K562 (cell line): ENCODE measurements around the gene ZNF112. TPM values are rescaled to one million over a fixed set of nuclear protein-coding genes. Genes with fewer than 3 reads are reported as not detected.

ENCODE experiments used
- ELF4 ChIP-seq: fragments of 450-650 bp; formaldehyde crosslinking; IDR thresholded peaks from 2 replicates; pipeline ENCODE4 v1.4.0; 2022; ENCODE audit warnings: missing genetic modification characterization
- FOXA3 ChIP-seq, 2 experiments: fragments of 450-650 bp in 1 of 2; sonication (generic) in 1 of 2; formaldehyde crosslinking; IDR thresholded peaks in 1 of 2; conservative IDR thresholded peaks in 1 of 2; 2 replicates each; pipeline versions ENCODE4 v1.4.0 to v1.8.0; 2020 to 2022; ENCODE audit warnings: mild to moderate bottlenecking in 2 of 2, missing genetic modification reagents in 1 of 2
- HDAC8 ChIP-seq: fragments of 450-650 bp; IDR thresholded peaks from 2 replicates; pipeline ENCODE4 v1.6.1; 2016; ENCODE audit warnings: mild to moderate bottlenecking, missing genetic modification characterization, moderate library complexity, missing compliant biosample characterization
- MTA2 ChIP-seq: fragments of 450-650 bp; IDR thresholded peaks from 2 replicates; pipeline ENCODE4 v1.6.1; 2016; ENCODE audit warnings: low read depth
- PHF8 ChIP-seq: fragments of 200-600 bp; sonication (generic); IDR thresholded peaks from 2 replicates; pipeline ENCODE4 v1.6.1; 2012; ENCODE audit warnings: mixed run types, mild to moderate bottlenecking, inconsistent platforms, low read length, moderate library complexity, borderline replicate concordance
- YBX1 ChIP-seq: fragments of 450-650 bp; IDR thresholded peaks from 2 replicates; pipeline ENCODE4 v1.7.1; 2016; ENCODE audit warnings: mild to moderate bottlenecking
- YY1 ChIP-seq, 3 experiments: IDR thresholded peaks; 2 replicates each; pipeline ENCODE4 v1.6.1; 2011; ENCODE audit warnings: low read length in 2 of 3, mild to moderate bottlenecking in 2 of 3, moderate library complexity in 2 of 3, borderline replicate concordance in 1 of 3, control low read depth in 1 of 3, low read depth in 1 of 3; ENCODE audit not compliant: insufficient read depth in 3 of 3, insufficient replicate concordance in 2 of 3, control insufficient read depth in 1 of 3, insufficient read length in 1 of 3; ENCODE audit errors: extremely low read depth in 1 of 3
- ZNF282 ChIP-seq: sonication (generic); formaldehyde crosslinking; IDR thresholded peaks from 2 replicates; pipeline ENCODE4 v1.8.1; 2023; ENCODE audit warnings: missing genetic modification reagents
- polyA plus RNA-seq, 8 experiments: library from polyadenylated mRNA; depleted of rRNA in 4 of 8; stranded (reverse) in 5 of 8; unstranded in 3 of 8; fragments of >200 nt; fragmentation: Nextera tagmentation in 2 of 8; fragmentation: Illumina TruSeq in 1 of 8; extraction: Ambion mirVana in 2 of 8; extraction: Trizol in 1 of 8; gene quantifications; 2 replicates each; pipeline versions ENCODE4 v1.2.1 to v1.2.3, GENCODE V29; 2011 to 2014; ENCODE audit warnings: inconsistent platforms in 1 of 8, missing spikeins in 1 of 8
- total RNA-seq, 7 experiments: library from RNA; depleted of rRNA in 6 of 7; stranded (reverse); fragments of >200 nt in 6 of 7; fragmentation: Illumina TruSeq in 2 of 7; extraction: Trizol in 2 of 7; gene quantifications; 2 replicates each; pipeline versions ENCODE4 v1.2.1 to v1.2.3, GENCODE V29; 2011 to 2021; ENCODE audit warnings: low replicate concordance in 1 of 7
- TF ChIP-seq, protein P1 (sequence below), 2 experiments: fragments of 450-650 bp in 1 of 2; sonication (generic) in 1 of 2; formaldehyde crosslinking in 1 of 2; IDR thresholded peaks; 2 replicates each; pipeline versions ENCODE4 v1.7.1 to v1.9.0; 2016 to 2022; ENCODE audit warnings: inconsistent platforms in 1 of 2, mild to moderate bottlenecking in 1 of 2, missing genetic modification reagents in 1 of 2
- TF ChIP-seq, protein P2 (sequence below): fragments of 450-650 bp; IDR thresholded peaks from 2 replicates; pipeline ENCODE4 v1.6.1; 2016; ENCODE audit warnings: mild to moderate bottlenecking
- TF ChIP-seq, protein P3 (sequence below): sonication (generic); formaldehyde crosslinking; IDR thresholded peaks from 2 replicates; pipeline ENCODE4 v1.4.0; 2020; ENCODE audit warnings: mild to moderate bottlenecking, missing genetic modification reagents

Gene ZNF112
- total and polyA plus RNA-seq, 9 of the 15 experiments (the other 6 are each of a cell fraction or from before 2014, with no cell fraction given): 0.21 to 1.3 (median 0.61) TPM

DNA sequence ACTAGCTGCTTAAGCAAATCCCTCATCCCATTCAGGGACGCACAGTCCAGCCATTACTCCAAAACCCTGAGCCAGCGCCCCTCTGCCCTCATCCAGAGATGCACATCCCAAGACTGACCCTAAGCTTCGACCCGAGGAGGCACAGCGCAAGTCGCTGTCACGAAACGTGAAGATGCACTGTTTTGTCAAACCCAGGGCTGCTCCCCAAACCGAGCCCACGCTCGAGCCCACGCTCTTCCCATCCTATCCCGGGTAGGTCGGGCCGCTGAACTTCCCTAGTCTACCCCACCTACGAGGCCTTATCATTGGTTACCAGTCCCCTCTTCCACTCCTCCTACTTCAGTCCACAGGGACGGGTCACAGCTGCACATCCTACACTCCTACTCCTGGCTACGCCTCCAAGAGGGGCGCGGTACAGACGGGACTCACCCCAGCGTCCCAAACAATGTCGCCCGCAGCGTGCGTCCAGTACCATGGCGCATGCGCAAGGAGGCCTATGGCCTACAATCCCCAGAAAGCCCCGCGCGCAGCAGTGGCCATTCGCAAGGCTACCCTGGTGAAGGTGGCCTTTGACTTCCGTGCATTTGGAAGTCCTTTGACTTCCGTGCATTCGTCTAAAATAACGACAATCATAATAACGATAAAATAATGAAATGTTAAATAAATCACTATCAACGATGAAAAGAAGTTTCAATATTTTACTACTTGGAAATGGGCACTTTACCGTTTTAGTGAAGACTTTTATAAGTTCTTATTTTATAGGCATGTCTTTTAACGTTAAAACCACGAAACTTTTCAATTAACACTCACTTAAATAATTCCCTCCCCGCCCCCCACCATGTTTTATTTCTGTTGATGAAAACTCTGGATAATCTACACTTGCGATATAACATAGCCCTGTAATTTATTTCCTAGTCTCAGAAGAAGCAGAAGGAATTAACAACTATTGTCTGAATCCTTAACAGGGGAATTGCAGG, 44.9 kb upstream of the ZNF112 start, which contains the start of gene ZNF285 (continued):
- TF ChIP-seq, protein P1, sequence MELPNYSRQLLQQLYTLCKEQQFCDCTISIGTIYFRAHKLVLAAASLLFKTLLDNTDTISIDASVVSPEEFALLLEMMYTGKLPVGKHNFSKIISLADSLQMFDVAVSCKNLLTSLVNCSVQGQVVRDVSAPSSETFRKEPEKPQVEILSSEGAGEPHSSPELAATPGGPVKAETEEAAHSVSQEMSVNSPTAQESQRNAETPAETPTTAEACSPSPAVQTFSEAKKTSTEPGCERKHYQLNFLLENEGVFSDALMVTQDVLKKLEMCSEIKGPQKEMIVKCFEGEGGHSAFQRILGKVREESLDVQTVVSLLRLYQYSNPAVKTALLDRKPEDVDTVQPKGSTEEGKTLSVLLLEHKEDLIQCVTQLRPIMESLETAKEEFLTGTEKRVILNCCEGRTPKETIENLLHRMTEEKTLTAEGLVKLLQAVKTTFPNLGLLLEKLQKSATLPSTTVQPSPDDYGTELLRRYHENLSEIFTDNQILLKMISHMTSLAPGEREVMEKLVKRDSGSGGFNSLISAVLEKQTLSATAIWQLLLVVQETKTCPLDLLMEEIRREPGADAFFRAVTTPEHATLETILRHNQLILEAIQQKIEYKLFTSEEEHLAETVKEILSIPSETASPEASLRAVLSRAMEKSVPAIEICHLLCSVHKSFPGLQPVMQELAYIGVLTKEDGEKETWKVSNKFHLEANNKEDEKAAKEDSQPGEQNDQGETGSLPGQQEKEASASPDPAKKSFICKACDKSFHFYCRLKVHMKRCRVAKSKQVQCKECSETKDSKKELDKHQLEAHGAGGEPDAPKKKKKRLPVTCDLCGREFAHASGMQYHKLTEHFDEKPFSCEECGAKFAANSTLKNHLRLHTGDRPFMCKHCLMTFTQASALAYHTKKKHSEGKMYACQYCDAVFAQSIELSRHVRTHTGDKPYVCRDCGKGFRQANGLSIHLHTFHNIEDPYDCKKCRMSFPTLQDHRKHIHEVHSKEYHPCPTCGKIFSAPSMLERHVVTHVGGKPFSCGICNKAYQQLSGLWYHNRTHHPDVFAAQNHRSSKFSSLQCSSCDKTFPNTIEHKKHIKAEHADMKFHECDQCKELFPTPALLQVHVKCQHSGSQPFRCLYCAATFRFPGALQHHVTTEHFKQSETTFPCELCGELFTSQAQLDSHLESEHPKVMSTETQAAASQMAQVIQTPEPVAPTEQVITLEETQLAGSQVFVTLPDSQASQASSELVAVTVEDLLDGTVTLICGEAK (IDR thresholded peaks at IDR 0.05): peak; percentile 43; the same call in 1 of the 2 replicates
- TF ChIP-seq, protein P1 (CRISPR knock-in tag; IDR thresholded peaks at IDR 0.05): no peak
- TF ChIP-seq PHF8 (peak; percentile 26; the same call in 1 of the 2 replicates), HDAC8 (no peak), ZNF282 (no peak), ELF4 (no peak), YBX1 (no peak), YY1 (IDR thresholded peaks at IDR 0.05; ENCODE audit: borderline replicate concordance in 1 of 3, control insufficient read depth in 1 of 3, extremely low read depth in 1 of 3, insufficient read depth in 3 of 3, insufficient read length in 1 of 3, insufficient replicate concordance in 2 of 3, low read depth in 1 of 3, low read length in 2 of 3) (peak in 2 of 3 experiments; percentile 64 to 86), FOXA3 (CRISPR knock-in tag; conservative IDR thresholded peaks at IDR 0.05 in 1 of 2, IDR thresholded peaks at IDR 0.05 in 1 of 2) (no peak), MTA2 (no peak)
- TF ChIP-seq, protein P2, sequence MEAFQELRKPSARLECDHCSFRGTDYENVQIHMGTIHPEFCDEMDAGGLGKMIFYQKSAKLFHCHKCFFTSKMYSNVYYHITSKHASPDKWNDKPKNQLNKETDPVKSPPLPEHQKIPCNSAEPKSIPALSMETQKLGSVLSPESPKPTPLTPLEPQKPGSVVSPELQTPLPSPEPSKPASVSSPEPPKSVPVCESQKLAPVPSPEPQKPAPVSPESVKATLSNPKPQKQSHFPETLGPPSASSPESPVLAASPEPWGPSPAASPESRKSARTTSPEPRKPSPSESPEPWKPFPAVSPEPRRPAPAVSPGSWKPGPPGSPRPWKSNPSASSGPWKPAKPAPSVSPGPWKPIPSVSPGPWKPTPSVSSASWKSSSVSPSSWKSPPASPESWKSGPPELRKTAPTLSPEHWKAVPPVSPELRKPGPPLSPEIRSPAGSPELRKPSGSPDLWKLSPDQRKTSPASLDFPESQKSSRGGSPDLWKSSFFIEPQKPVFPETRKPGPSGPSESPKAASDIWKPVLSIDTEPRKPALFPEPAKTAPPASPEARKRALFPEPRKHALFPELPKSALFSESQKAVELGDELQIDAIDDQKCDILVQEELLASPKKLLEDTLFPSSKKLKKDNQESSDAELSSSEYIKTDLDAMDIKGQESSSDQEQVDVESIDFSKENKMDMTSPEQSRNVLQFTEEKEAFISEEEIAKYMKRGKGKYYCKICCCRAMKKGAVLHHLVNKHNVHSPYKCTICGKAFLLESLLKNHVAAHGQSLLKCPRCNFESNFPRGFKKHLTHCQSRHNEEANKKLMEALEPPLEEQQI: no peak
- TF ChIP-seq, protein P3, sequence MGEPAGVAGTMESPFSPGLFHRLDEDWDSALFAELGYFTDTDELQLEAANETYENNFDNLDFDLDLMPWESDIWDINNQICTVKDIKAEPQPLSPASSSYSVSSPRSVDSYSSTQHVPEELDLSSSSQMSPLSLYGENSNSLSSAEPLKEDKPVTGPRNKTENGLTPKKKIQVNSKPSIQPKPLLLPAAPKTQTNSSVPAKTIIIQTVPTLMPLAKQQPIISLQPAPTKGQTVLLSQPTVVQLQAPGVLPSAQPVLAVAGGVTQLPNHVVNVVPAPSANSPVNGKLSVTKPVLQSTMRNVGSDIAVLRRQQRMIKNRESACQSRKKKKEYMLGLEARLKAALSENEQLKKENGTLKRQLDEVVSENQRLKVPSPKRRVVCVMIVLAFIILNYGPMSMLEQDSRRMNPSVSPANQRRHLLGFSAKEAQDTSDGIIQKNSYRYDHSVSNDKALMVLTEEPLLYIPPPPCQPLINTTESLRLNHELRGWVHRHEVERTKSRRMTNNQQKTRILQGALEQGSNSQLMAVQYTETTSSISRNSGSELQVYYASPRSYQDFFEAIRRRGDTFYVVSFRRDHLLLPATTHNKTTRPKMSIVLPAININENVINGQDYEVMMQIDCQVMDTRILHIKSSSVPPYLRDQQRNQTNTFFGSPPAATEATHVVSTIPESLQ (CRISPR knock-in tag): no peak
